ENCODE data around the gene SPDYE1. TPM values are rescaled to one million over a fixed set of nuclear protein-coding genes. Genes with fewer than 3 reads are reported as not detected.

The SPDYE1 gene
- total RNA-seq, 6 donors from 2014 or later, result not detected

DNA sequence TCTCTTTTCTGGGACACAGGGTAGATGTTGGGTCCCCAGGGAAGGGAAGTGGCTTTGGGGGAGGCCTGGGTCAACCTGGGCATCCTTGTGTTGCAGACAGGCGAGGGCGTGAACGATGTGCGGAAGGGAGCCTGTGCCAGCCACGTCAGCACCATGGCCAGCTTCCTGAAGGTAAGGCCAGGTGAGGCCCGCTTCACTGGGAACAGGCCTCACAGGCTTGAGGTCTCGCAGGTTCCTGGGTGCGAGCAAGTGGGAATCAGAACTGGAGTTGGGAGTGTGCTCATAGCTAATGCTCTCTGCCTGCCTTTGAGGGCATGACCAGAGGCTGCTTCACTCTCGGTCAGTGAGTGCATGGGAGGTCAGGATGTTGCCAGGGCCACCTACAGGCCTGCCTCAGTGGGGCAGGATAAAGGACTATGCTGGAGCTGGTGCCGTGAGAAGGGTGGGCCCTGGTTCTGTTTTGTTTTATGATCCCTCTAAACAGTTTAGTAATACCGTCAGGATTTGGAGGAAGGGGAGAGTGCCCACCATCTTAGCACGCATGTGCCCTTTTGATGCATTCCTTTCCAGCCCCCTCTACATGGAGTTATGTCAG, 55.2 kb downstream of the SPDYE1 start:
- no peak for TF ChIP-seq POLR2A (IDR thresholded peaks at IDR 0.05)
- TF ChIP-seq POLR2AphosphoS5 (IDR thresholded peaks at IDR 0.05), result no peak
- no peak for TF ChIP-seq EP300 (IDR thresholded peaks at IDR 0.05)
- TF ChIP-seq, protein P1, sequence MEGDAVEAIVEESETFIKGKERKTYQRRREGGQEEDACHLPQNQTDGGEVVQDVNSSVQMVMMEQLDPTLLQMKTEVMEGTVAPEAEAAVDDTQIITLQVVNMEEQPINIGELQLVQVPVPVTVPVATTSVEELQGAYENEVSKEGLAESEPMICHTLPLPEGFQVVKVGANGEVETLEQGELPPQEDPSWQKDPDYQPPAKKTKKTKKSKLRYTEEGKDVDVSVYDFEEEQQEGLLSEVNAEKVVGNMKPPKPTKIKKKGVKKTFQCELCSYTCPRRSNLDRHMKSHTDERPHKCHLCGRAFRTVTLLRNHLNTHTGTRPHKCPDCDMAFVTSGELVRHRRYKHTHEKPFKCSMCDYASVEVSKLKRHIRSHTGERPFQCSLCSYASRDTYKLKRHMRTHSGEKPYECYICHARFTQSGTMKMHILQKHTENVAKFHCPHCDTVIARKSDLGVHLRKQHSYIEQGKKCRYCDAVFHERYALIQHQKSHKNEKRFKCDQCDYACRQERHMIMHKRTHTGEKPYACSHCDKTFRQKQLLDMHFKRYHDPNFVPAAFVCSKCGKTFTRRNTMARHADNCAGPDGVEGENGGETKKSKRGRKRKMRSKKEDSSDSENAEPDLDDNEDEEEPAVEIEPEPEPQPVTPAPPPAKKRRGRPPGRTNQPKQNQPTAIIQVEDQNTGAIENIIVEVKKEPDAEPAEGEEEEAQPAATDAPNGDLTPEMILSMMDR (IDR thresholded peaks at IDR 0.05), result no peak
- H3K4me1 ChIP-seq, result peaks cover 11 to 44% (median 16%) of the 10 kb centered on the region in 4 donors
- DNase-seq, result peak in 1 of 2 donors; percentile 16
- no peaks in the 10 kb centered on the region for H3K9me3 ChIP-seq
- H3K27me3 ChIP-seq, result no peaks in the 10 kb centered on the region
- 95 to 97% methylated on average over 12 of the region's 12 CpGs for WGBS, 2 donors
- no peak for ATAC-seq (ENCODE audit: low FRiP score in 2 of 2)
- peaks cover 12 to 83% (median 72%) of the 10 kb centered on the region in 4 donors for H3K36me3 ChIP-seq
- peak overlapping the region in 1 of 4 donors; percentile 53 for H3K27ac ChIP-seq
- H3K4me3 ChIP-seq, result no peak overlapping the region

DNA sequence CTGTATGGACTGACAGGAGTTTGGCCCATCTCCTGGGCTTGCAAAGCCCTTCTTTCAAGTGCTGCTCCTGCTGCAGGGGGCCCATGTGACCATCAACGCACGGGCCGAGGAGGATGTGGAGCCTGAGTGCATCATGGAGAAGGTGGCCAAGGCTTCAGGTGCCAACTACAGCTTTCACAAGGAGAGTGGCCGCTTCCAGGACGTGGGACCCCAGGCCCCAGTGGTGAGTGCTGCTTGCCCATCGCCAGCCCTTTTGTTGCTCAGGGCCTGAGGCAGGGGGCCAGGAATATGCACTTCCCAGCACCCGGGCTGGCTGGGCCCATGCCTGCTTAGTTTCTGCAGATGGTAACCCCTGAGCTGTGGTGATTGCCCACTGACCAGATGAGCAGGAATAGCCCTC, 59.0 kb downstream of the SPDYE1 start:
- H3K27ac ChIP-seq, result no peak overlapping the region
- H3K9me3 ChIP-seq, result no peaks in the 10 kb centered on the region
- H3K36me3 ChIP-seq, result peaks cover 44 to 95% (median 88%) of the 10 kb centered on the region in 4 donors
- 92 to 97% methylated on average over 4 to 7 of the region's 7 CpGs for WGBS, 2 donors
- no peaks in the 10 kb centered on the region for H3K27me3 ChIP-seq
- ATAC-seq (ENCODE audit: low FRiP score in 2 of 2), result no peak
- TF ChIP-seq POLR2A (IDR thresholded peaks at IDR 0.05) (no peak), POLR2AphosphoS5 (IDR thresholded peaks at IDR 0.05) (no peak), EP300 (IDR thresholded peaks at IDR 0.05) (no peak)
- TF ChIP-seq, protein P1 (IDR thresholded peaks at IDR 0.05), result no peak
- peaks cover 0 to 8% (median 4%) of the 10 kb centered on the region in 4 donors for H3K4me1 ChIP-seq
- no peak overlapping the region for H3K4me3 ChIP-seq
- DNase-seq, result peak in 1 of 2 donors; percentile 10

DNA sequence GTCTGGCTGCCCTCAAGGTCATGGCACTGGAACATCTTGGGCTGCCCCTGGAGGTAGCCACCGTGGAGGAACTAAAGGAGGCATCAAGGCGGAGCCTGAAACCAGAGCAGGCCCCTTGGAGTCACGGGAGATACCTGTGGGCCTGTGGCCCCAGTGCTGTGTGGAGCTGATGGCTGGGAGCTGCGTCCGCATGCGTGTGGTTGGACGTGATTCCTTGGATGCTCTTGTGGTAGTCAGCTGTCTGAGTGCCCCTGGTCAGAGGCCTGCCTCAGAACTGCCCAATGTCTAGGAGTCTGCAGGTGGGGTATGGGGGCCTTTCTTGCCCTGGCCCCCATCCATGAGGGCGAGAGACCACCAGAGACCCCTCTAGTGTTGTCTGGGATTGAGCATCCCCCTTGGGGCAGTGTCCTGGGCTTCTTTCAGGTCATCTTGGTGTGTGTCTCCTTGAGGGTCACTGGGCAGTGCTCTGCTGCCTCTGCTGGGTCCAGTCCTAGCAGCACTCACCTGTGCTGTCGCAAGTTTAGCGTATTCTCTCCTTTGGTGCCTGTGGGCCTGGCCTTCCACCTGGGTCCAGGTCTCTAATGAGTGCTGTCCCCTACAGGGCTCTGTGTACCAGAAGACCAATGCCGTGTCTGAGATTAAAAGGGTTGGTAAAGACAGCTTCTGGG, 59.6 kb downstream of the SPDYE1 start:
- DNase-seq (no peak), ATAC-seq (ENCODE audit: low FRiP score in 2 of 2) (no peak)
- Histone ChIP-seq H3K4me3 (no peak overlapping the region), H3K27ac (no peak overlapping the region), H3K9me3 (no peaks in the 10 kb centered on the region), H3K27me3 (no peaks in the 10 kb centered on the region), H3K4me1 (peaks cover 0 to 4% (median 0%) of the 10 kb centered on the region in 4 donors), H3K36me3 (peaks cover 44 to 96% (median 89%) of the 10 kb centered on the region in 4 donors)
- 98 to 100% methylated on average over 2 to 10 of the region's 11 CpGs for WGBS, 2 donors
- TF ChIP-seq POLR2A (IDR thresholded peaks at IDR 0.05) (no peak), EP300 (IDR thresholded peaks at IDR 0.05) (no peak), POLR2AphosphoS5 (IDR thresholded peaks at IDR 0.05) (no peak)
- TF ChIP-seq, protein P1 (IDR thresholded peaks at IDR 0.05), result no peak

DNA sequence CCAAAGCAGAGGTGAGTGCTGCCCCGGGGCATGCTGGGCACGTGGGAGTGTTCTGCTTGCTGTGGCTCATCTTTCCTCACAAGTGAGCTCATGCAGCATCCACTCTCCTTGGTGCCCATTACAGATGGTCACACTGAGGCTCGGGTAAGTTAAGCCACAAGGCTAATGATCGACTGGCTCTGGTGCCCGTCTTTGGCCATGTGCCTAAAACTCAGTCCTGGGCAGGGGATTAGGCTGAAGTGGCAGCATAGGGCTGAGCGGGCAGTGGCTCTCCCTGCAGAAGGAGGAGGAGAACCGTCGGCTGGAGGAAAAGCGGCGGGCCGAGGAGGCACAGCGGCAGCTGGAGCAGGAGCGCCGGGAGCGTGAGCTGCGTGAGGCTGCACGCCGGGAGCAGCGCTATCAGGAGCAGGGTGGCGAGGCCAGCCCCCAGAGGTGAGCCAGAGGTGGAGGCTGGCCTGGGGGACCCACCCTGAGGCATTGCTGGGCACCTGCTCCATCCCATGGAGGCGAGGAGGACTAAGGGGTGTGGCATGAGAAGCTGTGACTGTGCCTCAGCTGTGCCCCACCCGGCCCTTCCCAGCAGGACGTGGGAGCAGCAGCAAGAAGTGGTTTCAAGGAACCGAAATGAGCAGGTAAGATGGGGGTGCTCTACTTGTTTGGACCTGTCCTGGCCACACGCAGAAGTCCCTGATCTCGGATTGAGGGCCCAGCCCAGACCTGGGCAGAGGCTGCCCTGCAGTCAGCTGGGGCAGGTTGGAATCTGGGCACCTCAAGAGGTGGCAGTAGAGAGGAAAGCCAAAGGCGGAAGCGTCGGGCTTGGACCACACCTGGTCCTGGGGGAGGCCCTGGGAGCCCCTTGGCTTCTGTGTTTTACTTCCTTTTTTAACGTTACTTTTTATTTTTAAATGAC, 60.4 kb downstream of the SPDYE1 start:
- Histone ChIP-seq H3K4me3 (no peak overlapping the region), H3K27ac (no peak overlapping the region), H3K27me3 (no peaks in the 10 kb centered on the region), H3K9me3 (no peaks in the 10 kb centered on the region), H3K4me1 (no peaks in the 10 kb centered on the region), H3K36me3 (peaks cover 44 to 93% (median 82%) of the 10 kb centered on the region in 4 donors)
- 92% methylated on average over 23 to 30 of the region's 30 CpGs for WGBS, 2 donors
- ATAC-seq (ENCODE audit: low FRiP score in 2 of 2), result no peak
- no peak for TF ChIP-seq EP300 (IDR thresholded peaks at IDR 0.05)
- no peak for TF ChIP-seq POLR2A (IDR thresholded peaks at IDR 0.05)
- TF ChIP-seq, protein P1 (IDR thresholded peaks at IDR 0.05), result no peak
- no peak for TF ChIP-seq POLR2AphosphoS5 (IDR thresholded peaks at IDR 0.05)
- peak; percentile 19 to 66 for DNase-seq

Measured in upper lobe of left lung (tissue), 6 donors.